HCT116 (cell line): ENCODE results near the gene CORO2A. TPM values are rescaled to one million over a fixed set of nuclear protein-coding genes. Genes with fewer than 3 reads are reported as not detected.

Source experiments
- ATAC-seq: fragments of 200-7000 bp; cut with Tn5 transposase; 2 replicates; pipeline ENCODE4 v1.9.1; 2020; ENCODE audit warnings: mild to moderate bottlenecking, moderate library complexity
- BruUV-seq: library from RNA; stranded (reverse); fragments of 400-500 nt; replicated peaks from 2 replicates; lab custom pipeline; 2021; lab: Mats Ljungman, UMichigan
- CTCF ChIA-PET: fragments of 300-600 bp; sonication (Branson Sonifier 250); formaldehyde crosslinking; loops from one replicate; lab custom pipeline; 2021; ENCODE audit warnings: antibody characterized with exemption; lab: Charles Lee
- POLR2A ChIA-PET: fragments of 300-600, 350-600 bp; sonication (Branson Sonifier 250); formaldehyde crosslinking; loops from one replicate; lab custom pipeline; 2021; ENCODE audit warnings: antibody characterized with exemption; lab: Charles Lee
- RAD21 ChIA-PET, 2 experiments: fragments of 300-600 bp; sonication (Branson Sonifier 250); formaldehyde crosslinking; loops; one replicate each; lab custom pipeline; 2023; ENCODE audit warnings: low total read pairs in 2 of 2; ENCODE audit not compliant: uncharacterized antibody in 2 of 2, unreplicated experiment in 2 of 2, low non-redundant PET in 1 of 2; lab: Charles Lee
- DNase-seq: peaks from one replicate; pipeline ENCODE4 v3.0.0-alpha.2; 2010; ENCODE audit warnings: low read depth, low spot score
- H2AFZ ChIP-seq: fragments of 200-600 bp; shearing (Covaris generic), sonication (generic); 2 replicates; pipeline ENCODE4 v1.6.1; 2017; ENCODE audit warnings: low read depth, mixed run types, mixed read lengths, antibody characterized with exemption, low read length; ENCODE audit not compliant: poor library complexity, severe bottlenecking
- H3K27ac ChIP-seq: 2 replicates; pipeline ENCODE4 v1.5.1; 2012; ENCODE audit warnings: low read depth, low read length
- H3K27me3 ChIP-seq: fragments of 200-600 bp; sonication (generic); 2 replicates; pipeline ENCODE4 v1.6.1; 2016; ENCODE audit warnings: mixed run types, low read length, mixed read lengths; ENCODE audit not compliant: insufficient read depth
- H3K36me3 ChIP-seq, 2 experiments: fragments of 200-500 bp in 1 of 2; fragments of 200-600 bp in 1 of 2; sonication (Bioruptor generic) in 1 of 2; sonication (generic) in 1 of 2; 2 replicates each; pipeline versions ENCODE4 v1.5.1 to v1.6.1; 2014 to 2016; ENCODE audit warnings: low read length in 2 of 2, inconsistent platforms in 1 of 2, mixed read lengths in 1 of 2, mixed run types in 1 of 2; ENCODE audit not compliant: insufficient read depth in 2 of 2, control insufficient read depth in 1 of 2
- H3K4me1 ChIP-seq, 2 experiments: fragments of 200-600 bp in 1 of 2; sonication (generic) in 1 of 2; 2 replicates each; pipeline versions ENCODE4 v1.5.1 to v1.6.1; 2012 to 2017; ENCODE audit warnings: low read length in 2 of 2, inconsistent platforms in 1 of 2, mild to moderate bottlenecking in 1 of 2, mixed read lengths in 1 of 2, mixed run types in 1 of 2, moderate library complexity in 1 of 2; ENCODE audit not compliant: insufficient read depth in 2 of 2, control insufficient read depth in 1 of 2
- H3K4me2 ChIP-seq: fragments of 200-600 bp; sonication (generic); 2 replicates; pipeline ENCODE4 v1.6.1; 2017; ENCODE audit warnings: mixed run types, low read length, mixed read lengths
- H3K4me3 ChIP-seq, 2 experiments: fragments of 200-600 bp in 1 of 2; sonication (generic) in 1 of 2; replicated peaks in 1 of 2; 2 replicates each; pipeline ENCODE4 v1.5.1; 2011 to 2016; ENCODE audit warnings: low read length in 2 of 2, control low read depth in 1 of 2, low read depth in 1 of 2, mild to moderate bottlenecking in 1 of 2, mixed read lengths in 1 of 2, mixed run types in 1 of 2
- H3K79me2 ChIP-seq: fragments of 200-600 bp; sonication (generic); 2 replicates; pipeline ENCODE4 v1.6.1; 2017; ENCODE audit warnings: mild to moderate bottlenecking, mixed run types, low read length, moderate library complexity, mixed read lengths; ENCODE audit not compliant: insufficient read depth
- H3K9ac ChIP-seq: fragments of 200-600 bp; sonication (generic); 2 replicates; pipeline ENCODE4 v1.6.1; 2016; ENCODE audit warnings: low read length, mixed read lengths
- H3K9me2 ChIP-seq: fragments of 200-600 bp; sonication (generic), shearing (Covaris generic); 2 replicates; pipeline ENCODE4 v1.6.1; 2017; ENCODE audit warnings: mixed run types, mild to moderate bottlenecking, moderate library complexity; ENCODE audit not compliant: insufficient read depth
- H3K9me3 ChIP-seq, 2 experiments: fragments of 200-500 bp in 1 of 2; fragments of 200-600 bp in 1 of 2; sonication (Bioruptor generic) in 1 of 2; sonication (generic) in 1 of 2; 2 replicates each; pipeline ENCODE4 v1.6.1; 2014 to 2017; ENCODE audit warnings: low read length in 2 of 2, mixed read lengths in 2 of 2, inconsistent platforms in 1 of 2, low read depth in 1 of 2, mild to moderate bottlenecking in 1 of 2, mixed run types in 1 of 2, moderate library complexity in 1 of 2; ENCODE audit not compliant: control insufficient read depth in 1 of 2, insufficient read depth in 1 of 2
- H4K20me1 ChIP-seq: fragments of 200-600 bp; sonication (generic), shearing (Covaris generic); 2 replicates; pipeline ENCODE4 v1.6.1; 2017; ENCODE audit warnings: mixed run types, mild to moderate bottlenecking, moderate library complexity; ENCODE audit not compliant: insufficient read depth
- ATF3 ChIP-seq: IDR thresholded peaks from 2 replicates; pipeline ENCODE4 v1.6.1; 2012
- CTCF ChIP-seq, 3 experiments: fragments of 200-600 bp in 1 of 3; sonication (generic) in 1 of 3; IDR thresholded peaks in 2 of 3; conservative IDR thresholded peaks in 1 of 3; 2 replicates each; pipeline ENCODE4 v1.5.1; 2012 to 2017; ENCODE audit warnings: low read depth in 2 of 3, low read length in 2 of 3, antibody characterized with exemption in 1 of 3, borderline replicate concordance in 1 of 3, control low read depth in 1 of 3, mild to moderate bottlenecking in 1 of 3, mixed read lengths in 1 of 3, mixed run types in 1 of 3, moderate library complexity in 1 of 3; ENCODE audit not compliant: insufficient read depth in 1 of 3
- ELF1 ChIP-seq: IDR thresholded peaks from 2 replicates; pipeline ENCODE4 v1.6.1; 2012; ENCODE audit warnings: low read depth, borderline replicate concordance
- EZH2 ChIP-seq: fragments of 200-600 bp; sonication (generic); IDR thresholded peaks from 2 replicates; pipeline ENCODE4 v1.6.1; 2017; ENCODE audit warnings: antibody characterized with exemption, mixed run types
- EZH2phosphoT487 ChIP-seq: fragments of 200-600 bp; IDR thresholded peaks from 2 replicates; pipeline ENCODE4 v1.6.1; 2018; ENCODE audit warnings: antibody characterized with exemption, borderline replicate concordance
- JUND ChIP-seq: IDR thresholded peaks from 2 replicates; pipeline ENCODE4 v1.6.1; 2012
- MAX ChIP-seq: IDR thresholded peaks from 2 replicates; pipeline ENCODE4 v1.6.1; 2012
- POLR2A ChIP-seq: IDR thresholded peaks from 2 replicates; pipeline ENCODE4 v1.7.0; 2011; ENCODE audit warnings: borderline replicate concordance; ENCODE audit not compliant: insufficient read depth, insufficient read length; ENCODE audit errors: extremely low read depth
- POLR2AphosphoS5 ChIP-seq: IDR thresholded peaks from 2 replicates; pipeline ENCODE4 v1.6.1; 2011; ENCODE audit warnings: mild to moderate bottlenecking, low read depth, low read length, moderate library complexity
- RAD21 ChIP-seq: IDR thresholded peaks from 2 replicates; pipeline ENCODE4 v1.6.1; 2012; ENCODE audit warnings: low read depth, mild to moderate bottlenecking
- SIN3A ChIP-seq: IDR thresholded peaks from 2 replicates; pipeline ENCODE4 v1.6.1; 2012; ENCODE audit warnings: low read depth
- SRF ChIP-seq: IDR thresholded peaks from 2 replicates; pipeline ENCODE4 v1.6.1; 2012; ENCODE audit warnings: low read depth
- TCF7L2 ChIP-seq: IDR thresholded peaks from 2 replicates; pipeline ENCODE4 v1.7.0; 2011; ENCODE audit warnings: borderline replicate concordance, inconsistent platforms; ENCODE audit not compliant: insufficient read depth, insufficient read length; ENCODE audit errors: extremely low read depth
- ZBTB33 ChIP-seq: IDR thresholded peaks from 2 replicates; pipeline ENCODE4 v1.6.1; 2011; ENCODE audit warnings: mild to moderate bottlenecking, low read length, moderate library complexity; ENCODE audit not compliant: insufficient replicate concordance; ENCODE audit errors: extremely low read depth
- ZNF274 ChIP-seq: fragments of 200-500 bp; sonication (Bioruptor generic); IDR thresholded peaks from 2 replicates; pipeline ENCODE4 v1.6.1; 2014; ENCODE audit warnings: mild to moderate bottlenecking, low read depth, low read length, inconsistent platforms
- intact Hi-C: fragments of 100-400 bp; cut with micrococcal nuclease; formaldehyde crosslinking; loops from 2 replicates; pipeline ENCODE4 v1.10.0; 2022
- total RNA-seq: library from RNA; stranded (reverse); gene quantifications from one replicate; pipeline ENCODE4 v1.2.1, GENCODE V29; 2021; ENCODE audit not compliant: unreplicated experiment

Gene CORO2A
- total RNA-seq, 1 experiment from 2014 or later: 5.7 TPM

- Histone ChIP-seq H3K4me1 (peaks cover 25 to 39% of the 10 kb centered on the region in 2 experiments), H3K4me3 (no peak overlapping the region)
- BruUV-seq: no TSS peak
- no peak for TF ChIP-seq RAD21
- no peak for TF ChIP-seq POLR2AphosphoS5
- no peak for TF ChIP-seq SIN3A
- no peak for TF ChIP-seq EZH2
- no peak for TF ChIP-seq POLR2A
- TF ChIP-seq EZH2phosphoT487: no peak
- no peak for TF ChIP-seq TCF7L2
- no peak for TF ChIP-seq ATF3
- TF ChIP-seq ELF1: no peak
- TF ChIP-seq, all 23 proteins: peak for 0
- H3K79me2 ChIP-seq: no peaks in the 10 kb centered on the region
- no peak overlapping the region for H2AFZ ChIP-seq
- intact Hi-C loops: loop anchor here (10.0 kb wide), 1 partner anchor 145 kb away; no protein-coding TSS in a partner anchor
- ChIA-PET POLR2A (no interaction called here), RAD21 (no interaction called here), CTCF (no interaction called here)
- no peak overlapping the region for H3K9ac ChIP-seq
- ATAC-seq (no peak), DNase-seq (no peak)
- H3K4me2 ChIP-seq: no peak overlapping the region
- H3K9me3 ChIP-seq: no peaks in the 10 kb centered on the region
- H3K9me2 ChIP-seq: no peaks in the 10 kb centered on the region
- H3K36me3 ChIP-seq: peaks cover 0 to 10% of the 10 kb centered on the region in 2 experiments; a peak in 1 of 4 replicates
- H3K27ac ChIP-seq: no peak overlapping the region
- H4K20me1 ChIP-seq: no peaks in the 10 kb centered on the region
- no peaks in the 10 kb centered on the region for H3K27me3 ChIP-seq
Measured at GRCh38 chr9:98219364-98219716, 26.9 kb upstream of the CORO2A start.

GRCh38 chr9:98218562-98219363, 26.3 kb upstream of the CORO2A start:
- Histone ChIP-seq H3K9me3 (no peaks in the 10 kb centered on the region), H3K9ac (no peak overlapping the region), H3K79me2 (no peaks in the 10 kb centered on the region), H3K27me3 (no peaks in the 10 kb centered on the region), H3K4me2 (no peak overlapping the region), H3K4me3 (no peak overlapping the region), H3K4me1 (peaks cover 21 to 34% of the 10 kb centered on the region in 2 experiments), H3K36me3 (peaks cover 0 to 10% of the 10 kb centered on the region in 2 experiments; a peak in 1 of 4 replicates), H3K9me2 (no peaks in the 10 kb centered on the region), H4K20me1 (no peaks in the 10 kb centered on the region), H3K27ac (no peak overlapping the region), H2AFZ (no peak overlapping the region)
- DNase-seq (no peak), ATAC-seq (no peak)
- ChIA-PET POLR2A (no interaction called here), CTCF (no interaction called here), RAD21 (no interaction called here)
- intact Hi-C loops: loop anchor here (10.0 kb wide), 1 partner anchor 144 kb away; no protein-coding TSS in a partner anchor
- TF ChIP-seq ZNF274: no peak
- TF ChIP-seq RAD21: no peak
- no peak for TF ChIP-seq ZBTB33
- TF ChIP-seq TCF7L2: no peak
- TF ChIP-seq SRF: no peak
- TF ChIP-seq JUND: no peak
- TF ChIP-seq CTCF (IDR thresholded peaks at IDR 0.05 in 2 of 3, conservative IDR thresholded peaks at IDR 0.05 in 1 of 3; ENCODE audit: borderline replicate concordance in 1 of 3, insufficient read depth in 1 of 3, low read depth in 2 of 3, low read length in 2 of 3): no peak
- TF ChIP-seq MAX: no peak
- no TSS peak for BruUV-seq
